Nephron progenitor cell (in vitro differentiated cells): ENCODE data around the gene POLN.
"Not testable (repeated sequence)": the region's sequence is repeated elsewhere in the genome, so short reads cannot be mapped to it uniquely, and the experiment has no call there.

ENCODE experiments used
- DNase-seq: peaks from one replicate; pipeline ENCODE4 v3.0.0; 2021
- H3K27ac Mint-ChIP-seq: 2 replicates; pipeline ENCODE4 v1.8.0; 2021; ENCODE audit warnings: mild to moderate bottlenecking, moderate library complexity, mixed read lengths
- H3K27me3 Mint-ChIP-seq: 2 replicates; pipeline ENCODE4 v1.8.0; 2021; ENCODE audit warnings: mild to moderate bottlenecking, low read depth, mixed read lengths; ENCODE audit not compliant: poor library complexity
- H3K36me3 Mint-ChIP-seq: 2 replicates; pipeline ENCODE4 v1.8.0; 2021; ENCODE audit warnings: low read depth, mixed read lengths
- H3K4me1 Mint-ChIP-seq: 2 replicates; pipeline ENCODE4 v1.8.0; 2021; ENCODE audit warnings: mixed read lengths
- H3K4me3 Mint-ChIP-seq: 2 replicates; pipeline ENCODE4 v1.8.0; 2021; ENCODE audit warnings: mild to moderate bottlenecking, moderate library complexity, mixed read lengths
- H3K9me3 Mint-ChIP-seq: 2 replicates; pipeline ENCODE4 v1.8.0; 2021; ENCODE audit warnings: mild to moderate bottlenecking, moderate library complexity, mixed read lengths
- CTCF ChIP-seq: fragments of 200-600 bp; sonication (generic); IDR thresholded peaks from 2 replicates; pipeline ENCODE4 v1.5.0; 2021; ENCODE audit warnings: antibody characterized with exemption

POLN gene

GRCh38 chr4:2219233-2219760 is 22.6 kb downstream of the POLN start:
- DNase-seq, result no peak
- no peaks in the 10 kb centered on the region for H3K36me3 Mint-ChIP-seq
- TF ChIP-seq CTCF, result no peak

GRCh38 chr4:2218436-2218835 is 23.5 kb downstream of the POLN start:
- Mint-ChIP-seq H3K36me3 (no peaks in the 10 kb centered on the region), H3K9me3 (no peaks in the 10 kb centered on the region), H3K4me1 (peaks cover 14% of the 10 kb centered on the region), H3K27me3 (peaks cover 12% of the 10 kb centered on the region), H3K4me3 (no peak overlapping the region), H3K27ac (no peak overlapping the region)
- TF ChIP-seq CTCF, result no peak
- DNase-seq, result no peak

More at GRCh38 chr4:2219233-2219760, 22.6 kb downstream of the POLN start:
- H3K9me3 Mint-ChIP-seq, result no peaks in the 10 kb centered on the region
- peaks cover 14% of the 10 kb centered on the region for H3K4me1 Mint-ChIP-seq
- H3K27ac Mint-ChIP-seq, result no peak overlapping the region
- no peak overlapping the region for H3K4me3 Mint-ChIP-seq
- peaks cover 12% of the 10 kb centered on the region for H3K27me3 Mint-ChIP-seq

- H3K27me3 Mint-ChIP-seq, result peaks cover 12% of the 10 kb centered on the region
- H3K9me3 Mint-ChIP-seq, result no peaks in the 10 kb centered on the region
- peaks cover 9% of the 10 kb centered on the region for H3K4me1 Mint-ChIP-seq
- no peak overlapping the region for H3K4me3 Mint-ChIP-seq
- DNase-seq, result no peak
- no peaks in the 10 kb centered on the region for H3K36me3 Mint-ChIP-seq
- no peak for TF ChIP-seq CTCF
- H3K27ac Mint-ChIP-seq, result no peak overlapping the region
Observed at GRCh38 chr4:2217726-2218125, 24.2 kb downstream of the POLN start.

- TF ChIP-seq CTCF, result no peak
- Mint-ChIP-seq H3K27ac (no peak overlapping the region), H3K9me3 (no peaks in the 10 kb centered on the region), H3K4me1 (no peaks in the 10 kb centered on the region), H3K36me3 (no peaks in the 10 kb centered on the region), H3K27me3 (peaks cover 12% of the 10 kb centered on the region), H3K4me3 (no peak overlapping the region)
- no peak for DNase-seq
Observed at GRCh38 chr4:2212831-2213230, 29.1 kb downstream of the POLN start.

GRCh38 chr4:2202789-2203188 is 39.1 kb downstream of the POLN start:
- DNase-seq, H3K4me1 Mint-ChIP-seq, H3K4me3 Mint-ChIP-seq, H3K27me3 Mint-ChIP-seq, H3K9me3 Mint-ChIP-seq, H3K27ac Mint-ChIP-seq: not testable (repeated sequence)
- H3K36me3 Mint-ChIP-seq, result peaks cover 15% of the 10 kb centered on the region

- Mint-ChIP-seq H3K27ac (no peak overlapping the region), H3K36me3 (peaks cover 19% of the 10 kb centered on the region), H3K4me1 (no peaks in the 10 kb centered on the region), H3K27me3 (no peaks in the 10 kb centered on the region), H3K4me3 (no peak overlapping the region), H3K9me3 (peaks cover 9% of the 10 kb centered on the region)
- DNase-seq, result no peak
- TF ChIP-seq CTCF, result no peak
Observed at GRCh38 chr4:2194496-2194895, 47.4 kb downstream of the POLN start.
